ENCODE results near the gene BEND6. TPM values are rescaled to one million over a fixed set of nuclear protein-coding genes. Genes with fewer than 3 reads are reported as not detected.

BEND6 gene
- total RNA-seq, 1 experiment from 2014 or later = 1.4 TPM

GRCh38 chr6:57021086-57021720 is 66.3 kb downstream of the BEND6 start:
- Histone ChIP-seq H3K9ac (ENCODE audit: extremely low read depth, insufficient read length, low read length) (no peak overlapping the region), H3K4me2 (ENCODE audit: insufficient read depth, insufficient read length, low read length) (no peak overlapping the region), H3K79me1 (ENCODE audit: insufficient read depth, low read depth, low read length, poor library complexity, severe bottlenecking) (no peaks in the 10 kb centered on the region), H3K4me1 (ENCODE audit: insufficient read depth, low read length) (peaks cover 4% of the 10 kb centered on the region; the same call in 1 of the 2 replicates), H3K27ac (ENCODE audit: insufficient read length, low read depth, low read length) (no peak overlapping the region), H3K14ac (ENCODE audit: insufficient read depth, low read length) (no peak overlapping the region), H4K20me1 (ENCODE audit: control insufficient read depth, insufficient read depth, insufficient read length) (no peaks in the 10 kb centered on the region), H2BK12ac (ENCODE audit: insufficient read length, low read depth, low read length) (no peak overlapping the region), H3K9me3 (ENCODE audit: control insufficient read depth, low read depth, low read length) (no peaks in the 10 kb centered on the region), H3K18ac (ENCODE audit: insufficient read length, low read depth, low read length) (no peak overlapping the region), H3K4ac (ENCODE audit: low read depth, low read length) (no peak overlapping the region), H2BK20ac (ENCODE audit: low read depth, low read length, poor library complexity, severe bottlenecking) (no peak overlapping the region), H3K79me2 (ENCODE audit: insufficient read depth, low read length) (no peaks in the 10 kb centered on the region), H2BK120ac (ENCODE audit: low read depth, low read length, poor library complexity, severe bottlenecking) (no peak overlapping the region), H3K56ac (ENCODE audit: insufficient read length, low read depth, low read length) (no peak overlapping the region), H4K8ac (replicated peaks; ENCODE audit: insufficient read length, low read depth, low read length) (no peak overlapping the region), H3T11ph (ENCODE audit: low read length) (no peak overlapping the region), H2BK5ac (ENCODE audit: insufficient read length, low read length) (no peak overlapping the region), H2AFZ (ENCODE audit: low read length) (peak overlapping the region; percentile 49), H2BK15ac (ENCODE audit: low read depth, low read length) (no peak overlapping the region), H4K5ac (ENCODE audit: insufficient read length, low read depth, low read length) (no peak overlapping the region), H2AK5ac (ENCODE audit: insufficient read length, low read length) (no peak overlapping the region), H3K27me3 (ENCODE audit: insufficient read depth, low read length) (no peaks in the 10 kb centered on the region; the same call in 1 of the 2 replicates), H3K23ac (ENCODE audit: insufficient read length, low read depth, low read length) (no peak overlapping the region), H3K23me2 (ENCODE audit: insufficient read length, low read depth, low read length, poor library complexity, severe bottlenecking) (no peaks in the 10 kb centered on the region), H4K91ac (ENCODE audit: insufficient read length, low read depth, low read length) (no peak overlapping the region)
- DNase-seq = no peak
- Mint-ChIP-seq H3K36me3 (ENCODE audit: insufficient read depth in 1 of 3, low read depth in 3 of 3) (peaks cover 0 to 14% (median 11%) of the 10 kb centered on the region in 3 experiments; a peak in 5 of 7 replicates), H3K27ac (no peak overlapping the region; a peak in 2 of 7 replicates), H3K4me1 (peaks cover 49 to 51% of the 10 kb centered on the region in 2 experiments), H3K27me3 (ENCODE audit: low read depth) (no peaks in the 10 kb centered on the region), H3K9me3 (peaks cover 7 to 15% of the 10 kb centered on the region in 2 experiments), H3K4me3 (no peak overlapping the region)
- no CpG with 5 or more reads among the region's 1 CpG for WGBS (ENCODE audit: extremely low coverage, insufficient read length, low lambda C conversion rate)
- TF ChIP-seq CTCF (conservative IDR thresholded peaks at IDR 0.05) = peak; percentile 68
